HS-27A (cell line): ENCODE measurements around the gene EPS15.
"Not testable (repeated sequence)": the region's sequence is repeated elsewhere in the genome, so short reads cannot be mapped to it uniquely, and the experiment has no call there.

Experiments
- DNase-seq: peaks from one replicate; pipeline ENCODE4 v3.0.0-alpha.2; 2012; ENCODE audit warnings: low read depth, missing footprints

EPS15 gene

DNA sequence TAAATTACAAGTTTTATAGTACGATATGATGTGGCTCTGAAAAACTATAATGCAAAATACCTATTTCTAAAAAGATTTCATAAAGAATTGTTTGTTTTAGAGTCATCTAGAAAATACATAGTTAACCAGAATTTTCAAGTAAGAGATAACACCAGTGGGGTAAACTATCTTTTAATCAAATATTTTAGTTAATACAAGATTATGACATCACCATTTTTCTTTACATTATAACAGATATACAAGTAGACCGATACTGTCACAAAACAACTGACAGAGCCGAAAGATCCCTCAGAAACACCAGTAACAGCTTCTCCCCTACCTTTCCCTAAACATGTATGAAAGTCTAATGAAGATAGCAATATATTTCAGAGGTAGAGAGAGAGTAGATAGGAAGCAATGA is 54.2 kb downstream of the EPS15 start:
- no peak for DNase-seq

DNA sequence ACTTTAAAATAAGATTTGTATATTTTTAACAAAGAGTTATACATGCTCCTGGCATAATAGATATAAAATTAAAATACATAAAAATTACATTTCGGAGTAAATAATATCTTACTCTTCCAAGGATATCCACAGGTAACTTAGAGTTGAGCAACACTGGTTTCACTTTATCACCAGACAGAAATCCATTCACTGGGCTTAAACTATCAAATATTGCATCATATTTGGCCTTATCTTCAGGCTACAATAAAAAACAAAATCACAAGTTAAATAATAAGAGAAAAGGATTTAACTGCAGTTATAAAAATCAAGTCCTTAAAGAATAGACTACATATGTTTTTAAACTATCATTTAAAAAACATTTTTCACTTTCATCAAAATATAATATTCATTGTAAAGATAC is 55.5 kb downstream of the EPS15 start:
- no peak for DNase-seq

DNA sequence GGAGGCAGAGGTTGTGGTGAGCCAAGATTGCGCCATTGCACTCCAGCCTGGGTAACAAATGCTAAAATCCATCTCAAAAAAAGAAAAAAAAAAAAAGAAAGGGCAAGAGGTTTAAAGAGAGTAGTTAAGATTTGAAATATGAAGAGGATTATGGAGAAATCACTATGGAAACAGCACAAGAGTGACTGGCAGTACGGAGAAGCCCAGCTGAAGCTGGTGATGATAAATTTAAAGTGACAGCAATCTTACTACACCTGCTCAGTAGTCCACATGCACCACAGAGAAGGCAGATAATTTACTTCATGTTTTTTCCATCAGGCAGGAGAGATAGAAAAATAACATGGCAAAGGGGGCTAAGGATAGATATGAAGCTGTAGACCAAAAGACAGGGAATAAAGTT is 56.8 kb downstream of the EPS15 start:
- DNase-seq: not testable (repeated sequence)

DNA sequence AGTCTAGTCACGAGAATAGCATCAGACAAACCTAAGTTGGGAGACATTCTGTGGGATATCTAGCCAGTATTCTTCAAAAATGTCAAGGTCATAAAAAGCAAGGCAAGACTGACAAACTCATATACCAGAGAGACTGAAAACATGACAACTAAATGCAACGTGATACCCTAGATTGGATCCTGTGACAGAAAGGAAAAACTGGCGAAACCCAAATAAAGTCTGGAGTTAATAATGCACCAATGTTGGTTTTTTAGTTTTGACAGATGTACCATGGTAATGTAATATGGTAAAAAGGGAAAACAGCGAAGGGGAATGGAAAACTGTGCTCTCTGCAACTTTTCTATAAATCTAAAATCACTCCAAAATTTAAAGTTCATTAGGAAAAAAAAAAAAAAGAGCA is 64.5 kb downstream of the EPS15 start:
- DNase-seq: no peak

DNA sequence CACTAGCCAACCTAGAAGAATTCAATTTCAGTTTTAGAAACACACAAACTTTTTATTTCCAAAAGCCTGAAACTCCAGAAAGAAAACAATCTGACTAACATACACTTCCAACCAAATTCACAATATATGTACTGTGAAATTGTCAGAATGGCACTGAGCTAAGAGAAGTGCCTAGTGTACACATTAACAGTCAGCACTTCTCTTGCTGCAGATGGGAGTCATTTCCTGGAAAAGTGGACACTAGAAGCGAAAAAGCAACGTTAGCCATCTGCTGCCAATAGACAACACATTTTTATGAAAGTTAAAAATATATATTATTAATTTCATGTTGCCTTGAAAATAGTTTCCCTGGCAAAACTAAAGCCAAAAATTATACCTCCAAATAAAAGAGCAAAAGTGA is 66.1 kb downstream of the EPS15 start:
- DNase-seq: no peak

DNA sequence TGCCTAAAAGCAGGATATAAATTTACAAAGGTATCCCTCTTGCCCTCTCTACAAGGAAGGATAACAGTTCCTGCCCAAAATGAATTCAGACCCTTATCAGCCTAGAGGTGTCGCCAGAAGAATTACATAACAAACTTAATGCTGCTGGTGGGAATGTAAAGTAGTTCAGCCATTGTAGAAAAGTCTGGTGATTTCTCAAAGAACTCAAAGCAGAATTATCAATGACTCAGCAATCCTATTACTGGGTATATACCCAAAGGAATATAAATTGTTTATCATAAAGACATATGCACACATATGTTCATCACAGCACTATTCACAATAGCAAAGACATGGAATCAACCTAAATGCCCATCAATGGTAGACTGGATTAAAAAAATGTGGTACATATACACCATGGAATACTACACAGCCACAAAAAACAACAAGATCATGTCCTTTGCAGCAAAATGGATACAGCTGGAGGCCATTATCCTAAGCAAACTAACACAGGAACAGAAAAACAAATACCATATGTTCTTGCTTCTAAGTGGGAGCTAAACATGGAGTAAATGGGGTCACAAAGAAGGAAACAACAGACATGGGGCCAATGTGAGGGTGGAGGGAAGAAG is 70.1 kb downstream of the EPS15 start:
- DNase-seq: not testable (repeated sequence)

DNA sequence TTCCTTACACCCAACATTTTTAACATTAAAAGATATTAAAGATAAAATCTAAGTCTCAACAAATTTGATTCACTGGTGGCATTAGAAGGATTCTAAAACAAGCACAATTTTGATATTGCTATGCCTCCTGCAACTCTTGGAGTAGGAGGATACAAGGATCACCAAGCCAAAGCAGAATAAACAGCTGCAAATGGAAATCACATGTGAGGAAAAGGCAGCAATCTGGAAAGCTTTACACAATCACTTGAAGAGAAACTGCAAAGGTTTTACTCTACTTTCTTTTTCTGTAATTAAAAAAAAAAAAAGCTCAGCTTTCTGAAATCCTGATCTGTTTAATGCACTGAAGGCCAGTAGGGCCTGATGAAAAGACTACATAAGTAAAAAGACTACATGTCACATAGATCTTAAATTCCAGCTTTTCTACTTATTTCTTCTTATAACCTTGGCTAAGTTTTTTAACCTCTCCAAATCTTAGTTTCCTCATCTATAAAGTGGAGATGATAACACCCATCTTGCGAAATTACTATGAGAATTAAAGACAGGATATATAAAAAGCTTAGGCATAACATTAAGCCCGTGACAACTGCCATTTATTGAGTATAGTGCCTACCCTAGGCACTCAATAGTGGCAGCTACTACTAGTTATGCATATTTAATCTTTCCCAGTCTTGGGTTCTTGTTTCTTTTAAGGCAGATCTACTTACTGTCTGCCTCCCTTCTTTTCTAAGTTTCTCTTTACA is 73.5 kb downstream of the EPS15 start:
- DNase-seq: no peak

DNA sequence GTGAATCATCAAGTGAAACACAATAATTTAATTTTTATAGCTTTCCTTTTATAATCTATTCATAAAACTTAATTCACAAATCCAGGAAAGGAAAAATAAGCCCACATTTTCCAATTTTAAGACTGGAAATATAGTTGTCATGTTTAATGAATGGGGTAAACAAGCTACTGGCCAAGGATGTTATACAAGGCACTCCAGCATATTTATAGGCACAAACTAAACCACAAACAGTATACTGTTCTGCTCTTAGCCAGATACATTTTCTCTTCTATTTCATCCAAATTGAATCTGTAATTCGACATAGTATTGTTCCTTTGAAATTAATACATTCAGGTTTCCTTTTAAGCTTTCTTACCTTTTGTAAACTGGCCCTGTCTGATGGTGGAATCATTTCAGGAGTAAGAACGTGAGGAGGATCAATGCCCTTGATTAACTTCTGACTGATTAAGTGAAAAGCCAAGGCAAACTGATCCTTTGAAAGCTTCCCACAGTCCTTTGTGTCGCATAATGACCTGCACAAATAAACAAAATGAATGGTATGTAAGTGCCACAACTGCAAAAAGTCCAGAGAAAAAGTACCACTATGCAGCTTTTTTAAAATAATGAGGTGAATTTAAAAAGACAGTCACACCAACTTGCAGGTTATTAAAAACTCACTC is 74.4 kb downstream of the EPS15 start:
- no peak for DNase-seq

DNA sequence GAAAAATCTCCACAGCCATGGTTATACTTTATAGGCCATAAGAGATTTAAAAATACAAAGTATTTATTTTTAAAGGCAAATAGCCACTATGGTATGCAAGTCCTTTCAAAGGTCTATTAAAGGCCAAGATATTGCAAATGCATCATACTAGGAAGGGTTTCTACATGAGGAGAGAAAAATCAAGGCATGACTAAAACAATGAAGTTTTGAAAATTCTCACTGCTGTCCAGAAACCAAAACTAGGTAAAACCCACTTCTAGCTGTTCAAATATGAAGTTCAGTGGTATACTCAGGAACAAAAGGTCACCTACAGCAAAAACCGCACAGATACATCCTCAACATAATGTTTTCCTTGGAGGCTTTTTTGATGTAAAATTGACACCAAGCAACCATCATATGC is 75.0 kb downstream of the EPS15 start:
- DNase-seq: no peak

DNA sequence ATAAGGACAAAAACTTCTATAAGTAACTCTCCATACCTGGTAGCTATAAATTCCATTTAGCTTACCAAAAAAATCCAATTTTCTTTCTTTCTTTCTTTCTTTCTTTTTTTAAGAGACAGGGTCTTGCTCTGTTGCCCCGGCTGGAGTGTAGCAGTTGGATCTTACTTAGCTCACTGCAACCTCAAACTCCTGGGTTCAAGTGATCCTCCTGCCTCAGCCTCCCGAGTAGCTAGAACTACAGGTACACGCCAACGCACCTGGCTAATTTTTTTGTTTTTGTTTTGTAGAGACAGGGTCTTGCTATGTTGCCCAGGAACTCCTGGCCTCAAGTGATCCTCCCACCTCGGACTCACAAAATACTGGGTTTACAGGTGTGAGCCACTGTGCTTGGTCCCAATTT is 75.5 kb downstream of the EPS15 start:
- no peak for DNase-seq

DNA sequence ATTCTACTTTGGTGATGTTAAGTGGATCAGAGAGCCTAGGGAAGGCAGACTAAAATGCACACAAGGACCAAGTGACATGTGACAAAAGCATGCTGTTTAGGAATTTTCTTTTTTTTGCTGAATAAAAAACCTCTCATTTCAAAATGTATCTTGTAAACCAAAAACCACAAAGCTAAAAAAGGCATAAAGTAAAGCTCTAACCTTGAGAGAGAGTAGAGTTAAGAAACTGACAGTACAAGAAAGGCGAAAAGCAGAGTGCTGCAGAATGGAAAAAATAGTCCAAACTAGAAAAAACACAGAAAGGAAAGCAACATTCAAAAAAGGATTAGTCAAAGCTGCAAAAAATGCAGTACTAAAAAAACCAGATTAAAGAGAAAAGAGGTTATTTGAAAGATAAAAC is 76.5 kb downstream of the EPS15 start:
- no peak for DNase-seq

DNA sequence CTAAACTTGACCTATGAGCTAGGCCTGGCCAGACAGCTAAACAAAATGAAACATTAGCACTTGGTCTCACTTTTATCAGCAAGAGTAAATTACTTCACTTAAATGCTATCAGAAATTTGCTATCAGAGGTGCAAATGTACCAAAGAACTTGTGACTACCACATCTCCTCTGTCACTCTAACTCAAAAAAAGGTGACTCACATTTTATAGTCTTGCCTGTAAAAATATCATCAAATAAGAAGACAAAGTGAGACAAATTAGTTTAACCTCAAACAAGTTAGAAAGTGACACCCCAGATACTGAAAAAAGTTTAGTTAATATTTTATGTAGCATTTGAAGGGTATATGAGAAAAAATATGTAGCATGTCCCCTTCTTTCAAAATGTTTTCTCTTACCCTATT is 76.9 kb downstream of the EPS15 start:
- DNase-seq: no peak

DNA sequence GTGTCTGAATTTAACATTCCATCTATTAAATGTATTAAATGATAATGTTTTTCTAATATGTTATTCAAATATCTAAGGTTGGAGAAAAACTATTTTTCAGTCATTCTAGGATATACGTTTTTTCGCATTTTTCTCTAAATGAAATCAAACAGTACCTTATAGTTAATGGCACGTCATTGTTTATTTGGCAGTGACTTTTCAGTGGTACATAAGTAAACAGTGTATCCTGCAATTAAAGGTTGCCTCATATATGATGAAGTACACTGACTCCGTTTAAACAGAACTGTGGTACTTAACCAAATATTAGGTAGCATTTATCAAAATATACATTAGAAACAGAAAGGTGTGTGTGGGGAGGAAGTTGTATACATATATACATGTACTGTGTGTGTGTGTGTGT is 79.2 kb downstream of the EPS15 start:
- no peak for DNase-seq

DNA sequence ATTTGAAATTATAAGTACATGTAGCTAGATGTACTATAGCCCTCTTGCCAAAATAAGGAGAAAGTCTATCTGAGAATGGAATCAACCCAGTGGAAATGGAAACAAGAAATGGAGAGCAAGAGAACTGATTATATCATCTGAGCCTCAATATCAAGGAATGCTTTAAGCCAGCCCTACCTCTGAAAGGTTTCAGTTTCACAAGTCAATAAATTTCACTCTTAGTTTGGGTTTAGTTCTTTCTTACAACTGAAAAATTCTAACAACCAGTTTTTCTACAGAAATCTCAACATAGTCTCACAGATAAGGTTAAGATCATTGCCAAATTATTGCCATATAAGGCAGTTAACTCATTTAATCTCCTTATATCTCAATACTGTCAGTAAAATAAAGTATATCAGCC is 80.0 kb downstream of the EPS15 start:
- DNase-seq: no peak

DNA sequence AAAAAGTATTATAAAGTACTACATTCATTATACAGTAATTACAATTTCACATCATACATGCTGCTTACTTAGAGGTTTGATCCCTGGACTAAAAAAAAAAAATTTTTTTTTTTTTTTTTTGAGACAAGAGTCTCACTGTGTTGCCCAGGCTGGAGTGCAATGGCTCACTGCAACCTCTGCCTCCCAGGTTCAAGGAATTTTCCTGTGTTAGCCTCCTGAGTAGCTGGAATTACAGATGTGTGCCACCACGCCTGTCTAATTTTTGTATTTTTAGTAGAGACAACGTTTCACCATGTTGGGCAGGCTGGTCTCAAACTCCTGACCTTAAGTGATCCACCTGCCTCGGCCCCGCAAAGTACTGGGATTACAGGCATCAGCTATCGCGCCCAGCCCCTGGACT is 81.7 kb downstream of the EPS15 start:
- not testable (repeated sequence) for DNase-seq

DNA sequence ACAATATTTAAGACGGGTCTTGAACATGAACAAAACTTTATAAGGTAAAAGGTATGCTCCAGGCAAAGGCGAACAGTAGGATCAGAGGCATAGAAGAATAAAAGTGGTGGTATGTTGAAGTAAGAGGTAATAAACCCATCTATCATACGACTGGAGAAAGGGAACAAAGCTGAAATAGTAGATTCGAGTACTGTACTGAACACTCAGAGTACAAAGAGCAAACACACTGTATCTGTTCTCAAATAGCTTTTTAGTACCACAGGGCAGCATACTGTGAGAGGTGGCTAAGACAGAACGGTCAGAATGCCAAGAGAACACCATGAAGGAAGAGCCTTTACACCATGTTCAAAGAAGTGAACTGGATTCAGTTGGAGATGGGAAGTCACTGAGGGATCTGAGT is 83.2 kb downstream of the EPS15 start:
- no peak for DNase-seq

DNA sequence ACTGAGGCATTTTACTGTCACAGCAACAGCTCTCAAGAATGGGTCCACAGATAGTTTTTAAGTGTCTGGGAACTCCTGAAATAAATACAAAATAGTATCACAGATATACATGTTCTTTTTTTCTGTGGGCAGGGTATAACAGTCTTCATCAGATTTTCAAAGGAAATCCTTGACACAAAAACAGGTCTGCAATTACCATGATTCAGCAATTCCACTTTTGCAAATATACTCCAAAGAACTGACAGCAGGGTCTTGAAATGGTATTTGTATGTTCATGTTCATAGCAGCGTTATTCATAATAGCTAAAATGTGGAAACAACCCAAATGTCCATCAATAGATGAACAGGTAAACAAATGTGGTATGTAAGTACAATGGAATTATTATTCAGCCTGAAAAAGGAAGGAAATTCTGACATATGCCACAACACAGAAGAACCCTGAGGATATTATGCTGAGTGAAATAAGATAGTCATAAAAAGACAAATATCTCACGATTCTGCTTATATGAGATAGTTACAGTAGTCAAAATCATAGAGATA is 85.0 kb downstream of the EPS15 start:
- DNase-seq: no peak

DNA sequence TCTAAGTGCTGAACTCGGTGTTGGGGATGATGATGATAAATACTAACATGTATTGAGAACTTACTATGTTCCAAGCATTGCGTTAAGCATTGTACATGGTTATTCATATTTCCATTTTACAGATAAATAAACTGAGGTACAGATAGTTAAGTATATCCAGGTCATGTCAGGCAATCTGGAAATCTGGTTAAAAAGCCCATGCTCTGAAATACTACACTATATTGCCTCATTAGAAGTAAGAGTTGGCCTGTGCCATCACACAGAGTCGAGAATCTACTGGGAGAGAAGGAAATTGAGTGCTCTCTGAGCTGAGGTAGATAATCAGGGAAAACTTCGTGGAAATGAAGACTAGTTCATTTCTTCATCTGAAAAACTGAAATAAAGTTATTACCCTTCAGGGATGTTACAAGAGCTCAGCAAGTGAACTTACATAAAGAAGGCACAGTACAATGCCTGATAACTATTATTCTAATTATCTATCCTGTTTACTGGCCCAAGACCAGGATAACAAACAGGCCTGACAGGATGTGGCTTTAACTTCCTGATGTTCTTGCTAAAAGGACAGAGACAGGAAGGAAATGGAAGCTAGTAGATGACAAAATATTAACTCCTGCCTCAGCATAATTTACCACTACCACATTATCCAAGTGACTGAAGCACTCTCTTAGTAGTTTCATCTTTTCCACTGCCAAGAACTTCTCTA is 85.6 kb downstream of the EPS15 start:
- no peak for DNase-seq

DNA sequence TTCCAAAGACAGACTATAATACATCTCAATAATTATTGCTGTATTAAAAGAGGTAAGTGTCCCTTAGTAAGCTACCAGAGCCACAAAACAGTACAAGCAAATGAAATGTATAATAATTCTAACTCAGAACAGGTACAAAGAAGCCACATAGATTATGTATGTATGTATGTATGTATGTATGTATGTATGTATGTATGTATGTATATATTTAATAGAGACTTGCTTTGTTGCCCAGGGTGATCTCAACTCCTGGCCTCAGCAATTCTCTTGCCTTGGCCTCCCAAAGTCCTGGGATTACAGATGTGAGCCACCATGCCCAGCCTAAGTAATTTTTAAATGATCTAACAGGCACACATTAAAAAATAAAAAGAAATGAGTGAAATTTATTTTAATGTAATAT is 86.9 kb downstream of the EPS15 start:
- no peak for DNase-seq

DNA sequence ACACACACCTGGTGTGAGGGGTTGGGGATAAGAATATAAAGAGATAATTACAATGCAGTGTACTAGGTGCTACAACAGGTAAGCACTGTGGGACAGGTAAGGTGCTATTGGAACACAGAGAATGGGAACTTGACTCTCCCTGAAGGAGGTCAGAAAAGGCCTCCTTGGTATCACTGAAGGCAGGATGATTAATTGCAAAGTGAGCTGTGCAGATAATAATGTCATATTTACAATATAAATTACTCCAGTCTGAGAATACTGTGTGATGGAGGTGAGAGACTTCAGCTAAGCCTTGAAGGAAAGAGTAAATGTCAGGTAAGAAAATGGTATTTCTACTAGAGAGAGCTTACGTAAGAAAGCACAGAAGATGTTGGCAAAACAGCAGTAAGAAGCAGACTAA is 91.6 kb downstream of the EPS15 start:
- DNase-seq: no peak

DNA sequence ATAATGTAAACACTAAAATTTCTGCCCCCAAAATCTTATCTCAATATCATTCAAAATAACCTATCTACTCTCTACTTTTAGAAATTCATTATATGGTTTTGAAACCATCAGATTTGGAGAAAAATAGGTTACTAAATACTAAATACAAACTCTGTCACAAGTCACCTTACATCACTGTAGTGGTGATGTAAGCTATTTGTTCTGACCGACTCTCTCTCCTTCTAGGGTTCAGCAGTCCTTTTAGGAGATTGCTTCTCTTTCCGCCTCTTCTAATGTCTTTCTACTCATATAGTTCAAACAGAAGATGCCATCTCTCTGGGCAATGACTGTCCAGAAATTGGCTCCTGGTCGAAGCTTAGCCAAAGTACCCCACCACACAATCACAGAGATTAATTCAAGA is 93.1 kb downstream of the EPS15 start:
- DNase-seq: no peak

DNA sequence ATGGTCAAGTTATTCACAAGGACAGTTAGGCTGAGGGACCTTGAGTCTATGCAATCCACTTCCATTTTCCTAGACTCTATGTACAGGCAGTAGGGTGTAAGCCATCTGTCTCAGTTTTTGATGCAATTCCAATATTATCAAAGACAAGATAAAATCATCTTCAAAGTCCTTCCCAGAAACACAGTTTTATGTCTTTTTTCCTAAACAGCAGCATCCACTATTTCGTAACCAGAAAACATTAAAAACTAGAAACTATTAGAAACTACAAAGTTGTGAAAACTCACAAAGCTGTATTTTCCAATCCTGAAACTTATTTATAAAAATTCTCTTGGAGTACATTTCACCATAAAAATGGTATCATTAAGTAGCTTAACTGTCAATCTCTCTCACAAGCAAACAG is 93.8 kb downstream of the EPS15 start:
- no peak for DNase-seq
